SU-DHL-6 (cell line): ENCODE measurements around the gene SVIL.
"Not testable (repeated sequence)": the region's sequence is repeated elsewhere in the genome, so short reads cannot be mapped to it uniquely, and the experiment has no call there.

Experiments
- CTCF ChIP-seq: fragments of 200-600 bp; sonication (generic); IDR thresholded peaks from one replicate; pipeline ENCODE4 v1.5.1; 2017; ENCODE audit warnings: antibody characterized with exemption, mild to moderate bottlenecking, low read length, moderate library complexity; ENCODE audit not compliant: insufficient read depth, poor library complexity, severe bottlenecking
- EZH2phosphoT487 ChIP-seq: fragments of 200-600 bp; sonication (generic), shearing (Covaris generic); conservative IDR thresholded peaks from 2 replicates; pipeline ENCODE4 v1.6.1; 2018; ENCODE audit warnings: mild to moderate bottlenecking, antibody characterized with exemption, low read length, moderate library complexity, mixed read lengths

GRCh38 chr10:29606693-29607092 lies 28.1 kb downstream of the SVIL start:
- not testable (repeated sequence) for TF ChIP-seq CTCF, EZH2phosphoT487
